Liver (tissue), 9 donors: Measurements from ENCODE around the gene MBD3L2. TPM values are rescaled to one million over a fixed set of nuclear protein-coding genes. Genes with fewer than 3 reads are reported as not detected.
A peak's percentile ranks its signal among the peaks of the same experiment; 100 is the strongest.

ENCODE experiments used
- DNase-seq: peaks from one replicate; pipeline ENCODE4 v3.0.0-alpha.2; 2017; ENCODE audit warnings: low spot score
- H3K27ac ChIP-seq, 2 donors: one replicate each; pipeline ENCODE4 v1.7.0; 2013; ENCODE audit warnings: inconsistent platforms in 2 of 2, low read length in 2 of 2, control low read depth in 1 of 2, low read depth in 1 of 2, mild to moderate bottlenecking in 1 of 2
- H3K27me3 ChIP-seq, 4 donors: one replicate each; pipeline versions ENCODE4 v1.6.1 to v1.7.0; 2013; ENCODE audit warnings: low read length in 3 of 4, inconsistent platforms in 1 of 4, mild to moderate bottlenecking in 1 of 4, moderate library complexity in 1 of 4; ENCODE audit not compliant: control insufficient read depth in 4 of 4, insufficient read depth in 4 of 4
- H3K36me3 ChIP-seq, 4 donors: one replicate each; pipeline versions ENCODE4 v1.6.1 to v1.7.0; 2013; ENCODE audit warnings: low read length in 3 of 4, mild to moderate bottlenecking in 3 of 4, low read depth in 1 of 4, moderate library complexity in 1 of 4; ENCODE audit not compliant: control insufficient read depth in 4 of 4, insufficient read depth in 3 of 4
- H3K4me1 ChIP-seq, 4 donors: one replicate each; pipeline versions ENCODE4 v1.6.1 to v1.7.0; 2013; ENCODE audit warnings: low read length in 3 of 4, mild to moderate bottlenecking in 3 of 4, moderate library complexity in 1 of 4; ENCODE audit not compliant: control insufficient read depth in 4 of 4, insufficient read depth in 4 of 4
- H3K4me3 ChIP-seq, 3 donors: one replicate each; pipeline versions ENCODE4 v1.6.1 to v1.7.0; 2013; ENCODE audit warnings: low read length in 3 of 3, control low read depth in 1 of 3, low read depth in 1 of 3, mild to moderate bottlenecking in 1 of 3
- H3K9ac ChIP-seq, 2 donors: one replicate each; pipeline ENCODE4 v1.7.0; 2013; ENCODE audit warnings: low read length in 2 of 2, mild to moderate bottlenecking in 2 of 2, moderate library complexity in 2 of 2, control low read depth in 1 of 2, low read depth in 1 of 2
- H3K9me3 ChIP-seq, 4 donors: one replicate each; pipeline versions ENCODE4 v1.6.1 to v1.7.0; 2013; ENCODE audit warnings: low read length in 3 of 4; ENCODE audit not compliant: control insufficient read depth in 4 of 4
- CTCF ChIP-seq: fragments of 150-350 bp; IDR thresholded peaks from 2 replicates; pipeline ENCODE4 v1.5.1; 2017; ENCODE audit warnings: improper control_type of control experiment, low read depth, low read length; ENCODE audit not compliant: missing input control
- EGR1 ChIP-seq, 2 donors: IDR thresholded peaks; 2 replicates each; pipeline ENCODE4 v1.6.1; 2016 to 2018; ENCODE audit warnings: antibody characterized with exemption in 2 of 2, low read depth in 2 of 2
- FOXA1 ChIP-seq: IDR thresholded peaks from 2 replicates; pipeline ENCODE4 v1.6.1; 2016; ENCODE audit warnings: antibody characterized with exemption
- FOXA2 ChIP-seq: IDR thresholded peaks from 2 replicates; pipeline ENCODE4 v1.6.1; 2016; ENCODE audit warnings: antibody characterized with exemption
- GABPA ChIP-seq, 2 donors: IDR thresholded peaks in 1 of 2; conservative IDR thresholded peaks in 1 of 2; 2 replicates each; pipeline ENCODE4 v1.6.1; 2016; ENCODE audit warnings: antibody characterized with exemption in 2 of 2, mild to moderate bottlenecking in 1 of 2, moderate library complexity in 1 of 2
- HNF4A ChIP-seq, 2 donors: conservative IDR thresholded peaks; 2 replicates each; pipeline ENCODE4 v1.6.1; 2016; ENCODE audit warnings: antibody characterized with exemption in 2 of 2, mild to moderate bottlenecking in 2 of 2
- HNF4G ChIP-seq: IDR thresholded peaks from 2 replicates; pipeline ENCODE4 v1.6.1; 2016; ENCODE audit warnings: antibody characterized with exemption
- JUND ChIP-seq, 2 donors: IDR thresholded peaks; 2 replicates each; pipeline ENCODE4 v1.6.1; 2016; ENCODE audit warnings: antibody characterized with exemption in 2 of 2
- MAX ChIP-seq: IDR thresholded peaks from 2 replicates; pipeline ENCODE4 v1.6.1; 2016; ENCODE audit warnings: antibody characterized with exemption
- NR2F2 ChIP-seq: IDR thresholded peaks from 2 replicates; pipeline ENCODE4 v1.6.1; 2016; ENCODE audit warnings: antibody characterized with exemption
- RAD21 ChIP-seq, 2 donors: IDR thresholded peaks; 2 replicates each; pipeline ENCODE4 v1.6.1; 2016; ENCODE audit warnings: antibody characterized with exemption in 2 of 2, mild to moderate bottlenecking in 2 of 2
- RXRA ChIP-seq, 2 donors: IDR thresholded peaks; 2 replicates each; pipeline ENCODE4 v1.6.1; 2017 to 2018; ENCODE audit warnings: antibody characterized with exemption in 2 of 2, mild to moderate bottlenecking in 1 of 2
- SP1 ChIP-seq: IDR thresholded peaks from 2 replicates; pipeline ENCODE4 v1.6.1; 2018; ENCODE audit warnings: antibody characterized with exemption, mild to moderate bottlenecking
- TAF1 ChIP-seq: conservative IDR thresholded peaks from 2 replicates; pipeline ENCODE4 v1.6.1; 2016; ENCODE audit warnings: antibody characterized with exemption, mild to moderate bottlenecking
- YY1 ChIP-seq: IDR thresholded peaks from 2 replicates; pipeline ENCODE4 v1.6.1; 2016; ENCODE audit warnings: antibody characterized with exemption, mild to moderate bottlenecking
- WGBS: extraction: QIAGEN DNeasy Blood & Tissue Kit; methylation state at CpG from one replicate; pipeline ENCODE4 v1.1.7; 2013; 5-methylcytosine and 5-hydroxymethylcytosine counted together
- polyA plus RNA-seq, 2 donors: library from polyadenylated mRNA; stranded (reverse) in 1 of 2; unstranded in 1 of 2; fragments of 200-250 nt in 1 of 2; fragments of >200 nt in 1 of 2; fragmentation: Nextera tagmentation in 1 of 2; extraction: Ambion mirVana in 1 of 2; gene quantifications; one replicate each; pipeline versions ENCODE4 v1.2.1 to v1.2.3, GENCODE V29; 2013 to 2015
- total RNA-seq, 2 donors: library from RNA; depleted of rRNA; stranded (reverse); fragments of >200 nt; gene quantifications; one replicate each; pipeline ENCODE4 v1.2.3, GENCODE V29; 2014
- TF ChIP-seq, protein P1 (sequence below): IDR thresholded peaks from 2 replicates; pipeline ENCODE4 v1.6.1; 2016; ENCODE audit warnings: antibody characterized with exemption
- TF ChIP-seq, protein P2 (sequence below): IDR thresholded peaks from 2 replicates; pipeline ENCODE4 v1.6.1; 2016; ENCODE audit warnings: antibody characterized with exemption
- donor health status: healthy.
- donor health status: healthy.
- donor health status: healthy.
- donor health status: healthy.
- donor health status: healthy.

Gene MBD3L2
- total and polyA plus RNA-seq, 4 donors: not detected

- Histone ChIP-seq H3K9me3 (peaks cover 0 to 10% (median 2%) of the 10 kb centered on the region in 4 donors), H3K36me3 (peaks cover 16 to 26% (median 19%) of the 10 kb centered on the region in 4 donors), H3K9ac (peak overlapping the region; percentile 56 to 57), H3K4me3 (peak overlapping the region; percentile 66 to 88 (median 81)), H3K27me3 (no peaks in the 10 kb centered on the region), H3K4me1 (peaks cover 4 to 9% (median 8%) of the 10 kb centered on the region in 4 donors), H3K27ac (peak overlapping the region; percentile 74 to 83)
- under 1% methylated on average over 12 of the region's 12 CpGs for WGBS
- no peak for TF ChIP-seq HNF4A (conservative IDR thresholded peaks at IDR 0.05)
- no peak for TF ChIP-seq RAD21 (IDR thresholded peaks at IDR 0.05)
- TF ChIP-seq YY1: no peak
- TF ChIP-seq HNF4G: no peak
- no peak for TF ChIP-seq NR2F2
- TF ChIP-seq SP1: no peak
- no peak for TF ChIP-seq MAX
- no peak for TF ChIP-seq JUND (IDR thresholded peaks at IDR 0.05)
- no peak for TF ChIP-seq CTCF
- TF ChIP-seq EGR1 (IDR thresholded peaks at IDR 0.05; ENCODE audit: low read depth in 2 of 2): no peak
- no peak for TF ChIP-seq RXRA (IDR thresholded peaks at IDR 0.05)
- TF ChIP-seq, protein P1, sequence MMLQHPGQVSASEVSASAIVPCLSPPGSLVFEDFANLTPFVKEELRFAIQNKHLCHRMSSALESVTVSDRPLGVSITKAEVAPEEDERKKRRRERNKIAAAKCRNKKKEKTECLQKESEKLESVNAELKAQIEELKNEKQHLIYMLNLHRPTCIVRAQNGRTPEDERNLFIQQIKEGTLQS: no peak
- TF ChIP-seq FOXA2: no peak
- TF ChIP-seq GABPA (IDR thresholded peaks at IDR 0.05 in 1 of 2, conservative IDR thresholded peaks at IDR 0.05 in 1 of 2): no peak
- no peak for TF ChIP-seq FOXA1
- DNase-seq: no peak
Observed at GRCh38 chr19:7069904-7070226, 20.7 kb downstream of the MBD3L2 start.

GRCh38 chr19:7072541-7072940 lies 23.4 kb downstream of the MBD3L2 start:
- Histone ChIP-seq H3K9ac (no peak overlapping the region), H3K27me3 (no peaks in the 10 kb centered on the region), H3K9me3 (peaks cover 3 to 37% (median 18%) of the 10 kb centered on the region in 4 donors), H3K4me1 (peaks cover 4 to 9% (median 8%) of the 10 kb centered on the region in 4 donors), H3K36me3 (peaks cover 39 to 53% (median 46%) of the 10 kb centered on the region in 4 donors), H3K27ac (no peak overlapping the region), H3K4me3 (peak overlapping the region in 1 of 3 donors; percentile 16)
- WGBS: 90% methylated on average over 6 of the region's 6 CpGs
- TF ChIP-seq JUND (IDR thresholded peaks at IDR 0.05) (no peak), RAD21 (IDR thresholded peaks at IDR 0.05) (no peak), FOXA1 (no peak), GABPA (IDR thresholded peaks at IDR 0.05 in 1 of 2, conservative IDR thresholded peaks at IDR 0.05 in 1 of 2) (no peak), NR2F2 (no peak), FOXA2 (no peak), TAF1 (no peak), MAX (no peak), EGR1 (IDR thresholded peaks at IDR 0.05; ENCODE audit: low read depth in 2 of 2) (no peak), HNF4G (no peak)
- TF ChIP-seq, protein P1: no peak
- TF ChIP-seq, protein P2, sequence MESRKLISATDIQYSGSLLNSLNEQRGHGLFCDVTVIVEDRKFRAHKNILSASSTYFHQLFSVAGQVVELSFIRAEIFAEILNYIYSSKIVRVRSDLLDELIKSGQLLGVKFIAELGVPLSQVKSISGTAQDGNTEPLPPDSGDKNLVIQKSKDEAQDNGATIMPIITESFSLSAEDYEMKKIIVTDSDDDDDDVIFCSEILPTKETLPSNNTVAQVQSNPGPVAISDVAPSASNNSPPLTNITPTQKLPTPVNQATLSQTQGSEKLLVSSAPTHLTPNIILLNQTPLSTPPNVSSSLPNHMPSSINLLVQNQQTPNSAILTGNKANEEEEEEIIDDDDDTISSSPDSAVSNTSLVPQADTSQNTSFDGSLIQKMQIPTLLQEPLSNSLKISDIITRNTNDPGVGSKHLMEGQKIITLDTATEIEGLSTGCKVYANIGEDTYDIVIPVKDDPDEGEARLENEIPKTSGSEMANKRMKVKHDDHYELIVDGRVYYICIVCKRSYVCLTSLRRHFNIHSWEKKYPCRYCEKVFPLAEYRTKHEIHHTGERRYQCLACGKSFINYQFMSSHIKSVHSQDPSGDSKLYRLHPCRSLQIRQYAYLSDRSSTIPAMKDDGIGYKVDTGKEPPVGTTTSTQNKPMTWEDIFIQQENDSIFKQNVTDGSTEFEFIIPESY: no peak
- DNase-seq: no peak
